Nephron progenitor cell (in vitro differentiated cells): ENCODE measurements around the gene CSTPP1.

Source experiments
- DNase-seq: peaks from one replicate; pipeline ENCODE4 v3.0.0; 2021
- H3K27ac Mint-ChIP-seq: 2 replicates; pipeline ENCODE4 v1.8.0; 2021; ENCODE audit warnings: mild to moderate bottlenecking, moderate library complexity, mixed read lengths
- H3K27me3 Mint-ChIP-seq: 2 replicates; pipeline ENCODE4 v1.8.0; 2021; ENCODE audit warnings: mild to moderate bottlenecking, low read depth, mixed read lengths; ENCODE audit not compliant: poor library complexity
- H3K36me3 Mint-ChIP-seq: 2 replicates; pipeline ENCODE4 v1.8.0; 2021; ENCODE audit warnings: low read depth, mixed read lengths
- H3K4me1 Mint-ChIP-seq: 2 replicates; pipeline ENCODE4 v1.8.0; 2021; ENCODE audit warnings: mixed read lengths
- H3K4me3 Mint-ChIP-seq: 2 replicates; pipeline ENCODE4 v1.8.0; 2021; ENCODE audit warnings: mild to moderate bottlenecking, moderate library complexity, mixed read lengths
- H3K9me3 Mint-ChIP-seq: 2 replicates; pipeline ENCODE4 v1.8.0; 2021; ENCODE audit warnings: mild to moderate bottlenecking, moderate library complexity, mixed read lengths
- TF ChIP-seq, protein P1 (sequence below): fragments of 200-600 bp; sonication (generic); IDR thresholded peaks from 2 replicates; pipeline ENCODE4 v1.5.0; 2021; ENCODE audit warnings: antibody characterized with exemption

CSTPP1 gene

DNA sequence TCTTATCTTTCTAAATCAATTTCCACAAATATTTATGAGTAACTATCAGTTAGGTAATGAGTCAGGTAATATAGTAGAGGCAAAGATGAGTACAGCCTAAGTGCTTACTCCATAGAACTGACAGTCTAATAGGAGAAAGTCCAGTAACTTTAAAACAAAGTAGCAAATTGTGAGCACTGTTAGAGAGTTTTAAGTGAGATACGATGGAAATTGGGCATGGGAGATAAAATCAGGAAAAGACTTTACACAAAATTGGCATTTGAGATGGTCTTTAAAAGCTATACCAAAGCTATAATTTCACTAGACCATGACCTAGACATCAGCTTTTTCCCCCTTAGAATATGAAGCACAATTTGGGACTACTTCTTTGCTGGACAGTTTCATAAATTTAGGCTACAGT, 113.7 kb downstream of the CSTPP1 start:
- H3K4me3 Mint-ChIP-seq: no peak overlapping the region
- TF ChIP-seq, protein P1, sequence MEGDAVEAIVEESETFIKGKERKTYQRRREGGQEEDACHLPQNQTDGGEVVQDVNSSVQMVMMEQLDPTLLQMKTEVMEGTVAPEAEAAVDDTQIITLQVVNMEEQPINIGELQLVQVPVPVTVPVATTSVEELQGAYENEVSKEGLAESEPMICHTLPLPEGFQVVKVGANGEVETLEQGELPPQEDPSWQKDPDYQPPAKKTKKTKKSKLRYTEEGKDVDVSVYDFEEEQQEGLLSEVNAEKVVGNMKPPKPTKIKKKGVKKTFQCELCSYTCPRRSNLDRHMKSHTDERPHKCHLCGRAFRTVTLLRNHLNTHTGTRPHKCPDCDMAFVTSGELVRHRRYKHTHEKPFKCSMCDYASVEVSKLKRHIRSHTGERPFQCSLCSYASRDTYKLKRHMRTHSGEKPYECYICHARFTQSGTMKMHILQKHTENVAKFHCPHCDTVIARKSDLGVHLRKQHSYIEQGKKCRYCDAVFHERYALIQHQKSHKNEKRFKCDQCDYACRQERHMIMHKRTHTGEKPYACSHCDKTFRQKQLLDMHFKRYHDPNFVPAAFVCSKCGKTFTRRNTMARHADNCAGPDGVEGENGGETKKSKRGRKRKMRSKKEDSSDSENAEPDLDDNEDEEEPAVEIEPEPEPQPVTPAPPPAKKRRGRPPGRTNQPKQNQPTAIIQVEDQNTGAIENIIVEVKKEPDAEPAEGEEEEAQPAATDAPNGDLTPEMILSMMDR: no peak
- DNase-seq: no peak
- H3K9me3 Mint-ChIP-seq: no peaks in the 10 kb centered on the region
- no peak overlapping the region for H3K27ac Mint-ChIP-seq
- no peaks in the 10 kb centered on the region for H3K27me3 Mint-ChIP-seq
- no peaks in the 10 kb centered on the region for H3K4me1 Mint-ChIP-seq
- peaks cover 23% of the 10 kb centered on the region for H3K36me3 Mint-ChIP-seq

DNA sequence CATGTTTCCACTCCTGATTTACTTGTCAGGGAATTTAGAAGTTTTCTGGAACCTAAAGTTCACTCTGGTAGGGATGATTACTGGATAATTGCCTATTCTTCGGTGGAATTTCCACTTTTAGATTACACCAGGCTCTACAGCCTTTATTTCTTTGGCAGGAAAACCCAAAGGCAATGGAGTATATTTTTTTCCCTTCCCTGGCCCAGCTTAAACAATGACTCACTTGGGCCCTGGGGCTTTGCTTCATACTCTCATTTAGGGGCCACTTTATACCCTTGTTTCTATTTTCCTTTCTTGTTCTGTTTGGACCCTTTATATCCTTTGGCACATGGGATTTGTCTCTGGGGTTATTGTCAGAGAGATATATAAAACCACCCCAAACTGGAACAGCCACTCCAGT, 114.7 kb downstream of the CSTPP1 start:
- no peaks in the 10 kb centered on the region for H3K27me3 Mint-ChIP-seq
- no peaks in the 10 kb centered on the region for H3K4me1 Mint-ChIP-seq
- no peak for DNase-seq
- H3K36me3 Mint-ChIP-seq: peaks cover 28% of the 10 kb centered on the region
- TF ChIP-seq, protein P1: no peak
- H3K9me3 Mint-ChIP-seq: no peaks in the 10 kb centered on the region
- H3K4me3 Mint-ChIP-seq: no peak overlapping the region
- no peak overlapping the region for H3K27ac Mint-ChIP-seq

DNA sequence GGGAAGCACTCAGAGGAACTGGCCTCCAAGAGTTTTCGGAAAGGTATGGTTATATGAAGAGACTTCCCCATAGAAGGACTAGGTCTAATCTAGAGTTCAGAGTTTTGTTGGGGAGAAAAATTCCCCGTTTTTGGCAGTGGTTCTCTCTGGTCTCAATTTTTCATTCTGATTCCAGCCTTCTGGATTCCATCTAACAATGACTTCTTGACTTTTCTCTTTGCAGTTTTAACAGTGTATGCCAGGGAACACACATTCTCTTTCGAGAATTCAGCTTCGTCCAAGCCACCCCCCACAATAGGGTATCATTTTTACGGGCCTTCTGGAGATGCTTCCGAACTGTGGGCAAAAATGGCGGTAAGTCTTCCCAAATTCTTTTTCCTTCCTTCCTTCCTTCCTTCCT, 115.6 kb downstream of the CSTPP1 start:
- Mint-ChIP-seq H3K27me3 (no peaks in the 10 kb centered on the region), H3K9me3 (no peaks in the 10 kb centered on the region), H3K4me1 (no peaks in the 10 kb centered on the region), H3K4me3 (no peak overlapping the region), H3K27ac (no peak overlapping the region), H3K36me3 (peaks cover 28% of the 10 kb centered on the region)
- TF ChIP-seq, protein P1: no peak
- DNase-seq: no peak

DNA sequence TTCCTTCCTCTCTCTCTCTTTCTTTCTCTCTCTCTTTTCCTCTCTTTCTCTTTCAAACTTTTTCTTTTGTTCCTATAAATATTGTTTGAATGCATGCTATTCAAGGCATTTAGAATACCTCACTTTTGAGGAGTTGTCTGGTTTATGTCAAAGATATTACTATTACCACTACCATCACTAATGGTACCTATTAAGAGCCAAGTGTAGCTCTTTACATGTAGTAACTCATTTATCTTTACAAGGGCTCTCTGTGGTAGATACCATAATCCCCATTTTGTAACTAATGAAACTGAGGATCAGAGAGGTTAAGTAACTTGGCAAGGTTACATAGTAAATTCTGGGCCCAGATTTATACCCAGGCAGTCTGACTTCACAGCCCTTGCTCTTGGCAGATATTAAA, 116.0 kb downstream of the CSTPP1 start:
- Mint-ChIP-seq H3K27me3 (no peaks in the 10 kb centered on the region), H3K9me3 (peaks cover 4% of the 10 kb centered on the region), H3K36me3 (peaks cover 32% of the 10 kb centered on the region), H3K4me1 (no peaks in the 10 kb centered on the region), H3K4me3 (no peak overlapping the region), H3K27ac (no peak overlapping the region)
- TF ChIP-seq, protein P1: no peak
- DNase-seq: no peak

DNA sequence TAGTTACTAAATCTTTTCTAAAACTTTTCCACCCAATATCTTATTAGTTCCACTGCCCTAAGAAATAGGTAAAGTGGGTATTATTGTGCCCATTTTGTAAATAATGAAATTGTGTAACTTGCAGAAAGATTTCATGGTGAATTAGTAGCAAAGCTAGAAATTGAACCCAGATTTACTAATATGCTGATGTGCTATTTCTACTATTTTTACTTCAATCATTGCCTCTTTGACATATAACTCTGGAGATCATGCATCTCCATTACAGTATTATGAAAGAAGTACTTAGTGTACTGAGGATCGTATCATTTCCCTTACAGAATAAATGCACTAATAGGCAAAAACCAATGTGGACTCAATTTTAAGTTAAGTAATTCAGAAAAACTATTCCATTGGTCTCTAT, 119.0 kb downstream of the CSTPP1 start:
- peaks cover 53% of the 10 kb centered on the region for H3K36me3 Mint-ChIP-seq
- H3K27me3 Mint-ChIP-seq: no peaks in the 10 kb centered on the region
- no peak overlapping the region for H3K27ac Mint-ChIP-seq
- peaks cover 5% of the 10 kb centered on the region for H3K9me3 Mint-ChIP-seq
- TF ChIP-seq, protein P1: no peak
- H3K4me3 Mint-ChIP-seq: no peak overlapping the region
- no peak for DNase-seq
- H3K4me1 Mint-ChIP-seq: no peaks in the 10 kb centered on the region

DNA sequence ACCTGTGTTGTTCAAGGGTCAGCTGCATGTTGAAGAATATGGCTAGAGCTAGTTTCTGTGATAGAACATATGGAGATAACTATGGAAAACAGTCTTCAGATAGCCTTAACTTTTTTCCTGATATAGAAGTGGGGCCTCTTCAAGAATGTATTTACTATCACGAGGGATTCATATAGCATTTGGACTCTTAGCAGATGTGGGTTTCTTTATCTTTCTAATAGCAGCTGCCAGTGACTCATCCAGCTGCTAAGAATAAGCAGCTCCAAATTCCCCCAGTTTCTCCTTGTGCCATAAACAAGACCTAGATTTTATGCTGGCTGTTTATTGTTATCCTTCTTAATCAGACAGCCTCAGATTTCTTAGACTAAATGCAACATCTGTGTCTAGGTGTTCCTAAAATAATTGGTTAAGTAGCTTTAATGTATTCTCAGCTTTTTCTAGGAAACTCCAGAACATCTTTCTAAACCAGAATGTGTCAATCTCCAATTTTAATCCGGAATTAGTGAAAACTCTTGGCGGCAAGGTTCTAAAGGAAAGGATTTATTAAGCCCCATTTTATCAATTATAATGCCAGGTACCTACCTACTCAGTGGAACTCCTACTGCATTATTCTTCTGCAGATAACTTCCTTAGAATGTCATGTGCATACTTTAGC, 119.8 kb downstream of the CSTPP1 start:
- no peaks in the 10 kb centered on the region for H3K27me3 Mint-ChIP-seq
- H3K4me1 Mint-ChIP-seq: no peaks in the 10 kb centered on the region
- peak overlapping the region; percentile 41 for H3K27ac Mint-ChIP-seq
- TF ChIP-seq, protein P1: no peak
- H3K4me3 Mint-ChIP-seq: no peak overlapping the region
- DNase-seq: no peak
- H3K9me3 Mint-ChIP-seq: peaks cover 5% of the 10 kb centered on the region
- H3K36me3 Mint-ChIP-seq: peaks cover 57% of the 10 kb centered on the region
